ENCODE measurements around the gene RAB36. TPM values are rescaled to one million over a fixed set of nuclear protein-coding genes. Genes with fewer than 3 reads are reported as not detected.

Gene RAB36
- total RNA-seq, 2 experiments from 2014 or later = 0.90 to 1.0 TPM

DNA sequence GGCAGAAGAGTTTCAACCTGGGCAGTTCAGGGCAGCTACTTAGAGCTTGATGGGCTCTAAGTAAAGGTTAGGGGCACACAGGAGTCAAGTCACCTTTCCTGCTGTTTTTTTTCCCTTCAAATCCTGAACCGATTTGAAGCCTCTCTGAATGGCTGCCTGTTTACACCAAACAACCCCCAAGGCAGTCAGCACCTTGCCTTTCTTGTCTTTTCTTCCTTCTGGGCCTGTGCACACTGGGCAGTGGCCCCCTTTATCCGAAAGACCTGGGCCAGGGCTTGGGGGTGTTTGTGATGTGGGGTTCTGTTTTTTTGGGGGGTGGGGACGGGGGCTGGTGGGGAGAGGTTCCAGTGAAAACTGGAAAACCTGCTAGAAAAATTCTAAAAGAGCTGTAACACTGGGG lies 7.8 kb upstream of the RAB36 start:
- Mint-ChIP-seq H3K4me3 (no peak overlapping the region), H3K4me1 (peaks cover 38% of the 10 kb centered on the region), H3K9me3 (no peaks in the 10 kb centered on the region), H3K27me3 (no peaks in the 10 kb centered on the region), H3K27ac (peak overlapping the region; percentile 94), H3K36me3 (no peaks in the 10 kb centered on the region)
- no peak for DNase-seq

DNA sequence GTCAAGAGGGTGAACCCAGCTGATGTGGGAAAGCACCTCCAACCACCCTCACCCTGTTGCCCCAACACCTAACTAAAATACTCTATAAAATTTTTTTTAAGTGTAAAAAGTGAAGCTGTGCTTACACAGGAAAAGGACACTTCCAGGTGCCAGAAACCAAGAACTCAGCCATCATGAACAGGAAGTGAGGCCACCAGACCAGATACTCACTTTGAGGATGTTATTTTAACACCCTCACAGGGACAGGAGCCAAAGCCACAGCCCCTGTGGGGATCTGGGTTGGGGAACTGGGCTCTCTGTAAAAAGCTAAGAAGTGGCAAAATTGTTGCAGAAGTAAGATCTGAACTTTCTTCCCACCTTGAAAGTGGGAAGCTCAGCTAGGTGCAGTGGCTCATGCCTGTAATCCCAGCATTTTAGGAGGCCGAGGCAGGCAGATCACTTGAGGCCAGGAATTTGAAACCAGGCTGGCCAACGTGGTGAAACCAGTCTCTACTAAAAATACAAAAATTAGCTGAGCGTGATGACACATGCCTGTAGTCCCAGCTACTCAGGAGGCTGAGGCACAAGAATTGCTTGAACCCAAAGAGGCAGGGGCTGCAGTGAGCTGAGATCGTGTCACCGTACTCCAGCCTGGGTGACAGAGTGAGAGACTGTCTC lies 7.2 kb upstream of the RAB36 start:
- peak; percentile 40 for DNase-seq
- Mint-ChIP-seq H3K27ac (peak overlapping the region; percentile 94), H3K4me3 (peak overlapping the region; percentile 51), H3K27me3 (no peaks in the 10 kb centered on the region), H3K9me3 (no peaks in the 10 kb centered on the region), H3K4me1 (peaks cover 43% of the 10 kb centered on the region), H3K36me3 (no peaks in the 10 kb centered on the region)

DNA sequence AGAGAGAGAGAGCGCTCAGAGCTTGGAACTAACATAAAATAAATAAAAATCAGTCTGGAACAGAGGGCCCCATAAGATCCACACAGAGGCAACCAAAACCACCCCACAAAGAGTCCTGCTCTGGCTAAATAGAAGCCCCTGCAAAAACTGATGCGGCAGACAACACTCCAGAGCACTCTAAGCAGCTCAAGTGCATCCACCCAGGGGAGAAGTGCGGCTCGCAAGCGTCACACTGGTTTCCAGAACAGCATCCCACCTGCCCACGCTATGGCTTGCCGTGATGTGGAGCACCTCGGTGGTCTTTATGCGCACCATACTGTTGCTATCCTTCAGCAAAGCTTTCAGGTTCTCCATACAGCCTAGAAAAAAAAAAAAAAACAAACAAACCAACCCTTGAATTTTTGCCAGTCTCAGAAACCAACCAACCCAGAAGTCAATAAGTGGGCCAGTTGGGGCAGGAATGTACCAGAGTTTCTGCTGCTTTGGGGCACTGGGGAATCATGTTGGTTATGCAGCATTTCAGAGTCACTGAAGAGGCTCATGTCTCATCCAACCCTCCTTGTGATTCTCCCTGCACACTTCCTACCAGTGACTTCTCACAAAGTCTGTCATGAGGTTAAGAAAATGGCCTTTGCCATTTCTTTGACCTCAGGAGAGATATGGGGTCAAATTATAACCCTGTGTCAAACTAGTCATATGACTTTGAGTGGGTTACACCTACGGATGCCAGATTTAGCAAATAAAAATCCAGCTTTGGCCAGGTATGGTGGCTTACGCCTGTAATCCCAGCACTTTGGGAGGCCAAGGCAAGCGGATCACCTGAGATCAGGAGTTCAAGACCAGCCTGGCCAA lies 6.5 kb upstream of the RAB36 start:
- Mint-ChIP-seq H3K9me3 (no peaks in the 10 kb centered on the region), H3K4me3 (no peak overlapping the region), H3K36me3 (no peaks in the 10 kb centered on the region), H3K27me3 (no peaks in the 10 kb centered on the region), H3K4me1 (peaks cover 45% of the 10 kb centered on the region), H3K27ac (peak overlapping the region; percentile 94)
- DNase-seq = no peak

DNA sequence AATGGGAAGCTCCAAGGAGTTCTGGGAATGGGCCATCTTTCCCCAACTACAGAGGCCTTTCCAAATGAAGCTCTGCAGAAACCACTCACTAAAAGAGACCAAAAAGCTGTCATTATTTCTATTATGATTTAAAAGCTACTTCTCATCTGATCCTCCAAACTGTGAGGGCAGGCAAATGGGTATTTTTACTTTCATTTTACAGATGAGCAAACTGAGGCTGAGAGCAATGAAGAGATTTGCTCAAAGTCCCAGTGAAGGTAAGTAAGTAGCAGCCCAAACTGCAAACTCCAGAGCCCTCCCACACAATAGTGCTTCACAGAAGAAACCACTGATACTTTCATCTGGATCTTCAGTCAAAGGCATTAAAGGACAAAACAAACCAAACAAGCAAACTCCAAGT lies 4.9 kb upstream of the RAB36 start:
- peaks cover 54% of the 10 kb centered on the region for H3K4me1 Mint-ChIP-seq

DNA sequence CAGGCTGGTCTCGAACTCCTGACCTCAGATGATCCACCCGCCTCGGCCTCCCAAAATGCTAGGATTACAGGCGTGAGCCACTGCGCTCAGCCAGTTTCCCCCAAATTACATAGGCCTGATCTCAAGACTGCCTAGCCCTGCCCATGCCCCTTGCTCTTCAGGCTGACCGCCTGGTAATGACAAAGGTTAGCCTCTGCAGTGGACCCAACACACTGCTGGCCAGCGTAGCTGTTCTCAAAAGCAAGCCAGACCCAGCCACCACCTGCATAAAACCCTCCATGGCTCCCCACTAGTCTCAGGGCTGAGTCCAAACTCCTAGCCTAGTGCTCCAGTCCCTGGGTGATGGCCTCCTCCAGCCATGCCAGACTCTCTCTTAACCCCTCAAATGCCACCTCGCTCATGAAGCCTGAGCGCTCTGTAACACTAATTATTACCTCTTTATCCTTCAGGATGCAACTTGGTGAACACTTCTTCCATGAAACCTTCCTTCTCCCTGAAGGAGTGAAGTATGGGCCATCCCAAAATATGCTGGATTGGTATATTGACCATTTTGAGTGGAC lies 2.7 kb upstream of the RAB36 start:
- Mint-ChIP-seq H3K27me3 (no peaks in the 10 kb centered on the region), H3K36me3 (no peaks in the 10 kb centered on the region), H3K4me1 (peaks cover 50% of the 10 kb centered on the region), H3K4me3 (peak overlapping the region; percentile 71), H3K27ac (peak overlapping the region; percentile 84), H3K9me3 (no peaks in the 10 kb centered on the region)
- no peak for DNase-seq

More for the DNA sequence above, 4.9 kb upstream of the RAB36 start:
- no peaks in the 10 kb centered on the region for H3K27me3 Mint-ChIP-seq
- no peaks in the 10 kb centered on the region for H3K36me3 Mint-ChIP-seq
- DNase-seq = no peak
- H3K4me3 Mint-ChIP-seq = no peak overlapping the region
- H3K27ac Mint-ChIP-seq = no peak overlapping the region
- H3K9me3 Mint-ChIP-seq = no peaks in the 10 kb centered on the region

DNA sequence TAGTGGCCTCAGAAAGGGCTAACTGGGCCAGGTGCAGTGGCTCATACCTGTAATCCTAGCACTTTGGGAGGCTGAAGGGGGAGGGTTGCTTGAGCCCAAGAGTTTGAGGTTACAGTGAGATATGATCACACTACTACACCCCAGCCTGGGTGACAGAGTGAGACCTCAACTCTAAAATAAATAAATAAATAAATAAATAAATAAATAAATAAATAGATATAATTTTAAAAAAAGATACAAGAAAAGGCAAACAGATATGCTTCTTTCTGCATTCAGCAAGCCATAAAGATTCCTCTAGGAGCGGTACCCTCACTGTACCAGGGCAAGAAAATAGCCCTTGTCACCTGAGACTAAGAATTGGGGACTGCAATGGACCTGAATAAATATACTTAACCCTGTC lies 2.2 kb upstream of the RAB36 start:
- no peak overlapping the region for H3K4me3 Mint-ChIP-seq
- no peaks in the 10 kb centered on the region for H3K27me3 Mint-ChIP-seq
- H3K4me1 Mint-ChIP-seq = peaks cover 46% of the 10 kb centered on the region
- no peaks in the 10 kb centered on the region for H3K36me3 Mint-ChIP-seq
- no peak for DNase-seq
- H3K9me3 Mint-ChIP-seq = no peaks in the 10 kb centered on the region
- H3K27ac Mint-ChIP-seq = no peak overlapping the region

DNA sequence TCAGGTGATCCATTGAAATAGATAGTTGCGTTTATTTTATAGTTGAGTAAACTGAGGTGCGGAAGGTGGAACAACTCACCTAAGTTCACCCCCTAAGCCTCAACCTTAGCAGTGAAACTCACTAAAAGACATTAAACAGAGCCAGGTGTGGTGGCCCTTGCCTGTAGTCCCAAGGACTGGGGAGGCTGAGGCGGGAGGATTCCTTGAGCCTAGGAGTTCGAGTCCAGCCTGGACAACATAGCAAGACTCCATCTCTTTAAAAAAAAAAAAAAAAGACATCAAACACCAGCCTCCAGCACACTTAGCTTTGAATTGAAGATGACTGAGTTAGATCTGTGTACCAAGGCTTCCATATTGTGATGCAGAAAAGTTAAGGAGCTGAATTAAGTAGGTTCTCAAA lies 845 bp upstream of the RAB36 start:
- Mint-ChIP-seq H3K27ac (no peak overlapping the region), H3K27me3 (no peaks in the 10 kb centered on the region), H3K4me3 (no peak overlapping the region), H3K36me3 (no peaks in the 10 kb centered on the region), H3K9me3 (no peaks in the 10 kb centered on the region), H3K4me1 (peaks cover 37% of the 10 kb centered on the region)
- DNase-seq = no peak

DNA sequence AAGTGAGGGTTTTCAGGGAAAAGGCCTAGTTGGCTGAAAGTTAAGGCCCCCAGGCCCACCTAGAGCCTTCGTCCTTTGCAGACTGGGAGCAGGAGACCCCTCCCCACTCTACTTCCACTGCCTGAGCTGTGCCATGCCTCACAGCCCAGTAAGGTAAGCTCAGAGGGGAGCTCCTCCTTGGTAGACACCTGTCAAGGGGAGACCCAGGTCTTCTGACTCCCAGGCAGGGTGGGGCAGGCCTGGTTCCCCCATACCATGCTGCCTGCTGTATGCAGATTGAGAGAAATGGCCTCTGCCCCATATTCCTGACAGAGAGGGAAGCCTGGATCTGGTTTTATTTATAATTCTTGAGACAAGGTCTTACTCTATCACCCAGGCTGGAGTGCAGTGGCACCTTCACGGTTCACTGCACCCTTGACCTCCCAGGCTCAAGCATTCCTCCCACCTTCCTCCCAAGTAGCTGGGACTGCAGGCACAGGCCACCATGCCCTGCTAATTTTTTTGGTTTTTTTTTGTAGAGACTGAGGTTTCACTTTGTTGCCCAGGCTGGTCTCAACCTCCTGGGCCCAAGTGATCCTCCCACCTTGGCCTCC lies 697 bp downstream of the RAB36 start:
- H3K27me3 Mint-ChIP-seq = no peaks in the 10 kb centered on the region
- no peaks in the 10 kb centered on the region for H3K36me3 Mint-ChIP-seq
- no peaks in the 10 kb centered on the region for H3K9me3 Mint-ChIP-seq
- peaks cover 29% of the 10 kb centered on the region for H3K4me1 Mint-ChIP-seq
- no peak overlapping the region for H3K27ac Mint-ChIP-seq
- no peak overlapping the region for H3K4me3 Mint-ChIP-seq
- DNase-seq = no peak

DNA sequence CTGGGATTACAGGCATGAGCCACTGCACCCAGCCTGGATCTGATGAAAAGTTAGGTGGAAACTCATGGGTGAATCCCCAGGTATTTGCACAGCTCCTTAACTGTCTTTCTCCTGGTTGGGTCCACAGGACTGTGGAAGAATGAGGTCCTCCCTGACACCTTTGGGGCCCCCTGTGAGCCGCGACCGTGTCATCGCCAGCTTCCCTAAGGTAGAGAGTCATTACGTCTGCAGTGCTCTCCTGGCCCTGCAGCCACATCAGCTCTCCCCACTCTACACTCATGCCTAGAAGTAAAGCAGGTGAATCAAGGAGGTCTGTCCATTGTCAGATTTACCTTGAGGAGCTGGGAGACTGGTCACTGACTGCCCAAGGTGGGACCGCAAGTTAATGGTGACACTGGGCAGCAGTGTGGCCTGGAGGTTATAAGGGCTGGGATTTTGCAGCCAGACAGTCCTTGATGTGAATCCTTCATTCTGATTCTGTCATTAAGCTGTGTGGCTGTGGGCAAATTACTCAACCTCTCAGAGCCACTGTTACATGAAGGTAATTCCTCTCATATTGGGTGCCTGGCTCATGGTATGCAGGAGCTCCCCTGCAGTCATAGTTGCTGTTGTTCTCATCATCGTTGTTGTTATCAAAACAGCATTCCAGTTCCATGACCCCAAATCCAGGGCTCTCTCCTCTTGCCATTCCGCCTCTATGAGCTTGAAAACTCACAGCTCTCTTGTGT lies 1.4 kb downstream of the RAB36 start:
- Mint-ChIP-seq H3K4me3 (no peak overlapping the region), H3K36me3 (no peaks in the 10 kb centered on the region), H3K27ac (no peak overlapping the region), H3K9me3 (no peaks in the 10 kb centered on the region), H3K27me3 (no peaks in the 10 kb centered on the region), H3K4me1 (peaks cover 24% of the 10 kb centered on the region)
- no peak for DNase-seq

DNA sequence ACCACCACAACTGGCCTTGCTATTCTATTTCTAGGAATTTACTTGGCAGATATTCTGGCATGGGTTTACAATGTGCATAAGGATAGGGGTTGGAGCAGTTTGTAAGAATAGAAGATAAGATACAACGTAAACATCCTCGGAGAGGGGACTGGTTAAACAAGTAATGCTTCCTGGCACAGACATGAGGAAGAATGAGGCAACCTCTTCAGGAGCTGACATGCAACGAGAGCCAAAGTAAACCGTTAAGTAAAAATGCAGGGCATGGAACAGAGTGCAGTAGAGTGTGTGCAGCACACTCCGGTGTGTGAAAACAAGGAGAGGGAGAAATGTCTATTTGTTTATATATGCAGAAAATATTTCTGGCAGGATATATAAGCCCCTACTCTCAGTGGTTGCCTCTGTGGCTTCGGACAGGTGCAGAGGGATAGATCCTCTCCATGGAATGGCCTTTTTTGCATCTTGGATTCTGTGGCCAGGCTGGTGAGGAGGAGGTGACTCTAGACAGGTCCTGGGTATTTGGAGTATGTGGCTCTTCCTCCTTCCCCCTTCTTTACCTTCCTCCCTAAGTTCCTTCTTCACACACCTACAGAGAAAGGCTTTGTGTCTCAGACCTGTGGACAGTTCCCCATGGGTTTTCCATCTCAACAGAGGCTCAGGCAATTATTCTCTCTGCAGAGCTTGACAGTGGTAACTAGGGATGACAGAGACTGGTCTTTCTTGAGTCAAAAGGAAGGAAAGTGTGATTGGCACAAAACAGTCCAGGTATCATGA lies 2.5 kb downstream of the RAB36 start:
- no peak for DNase-seq
- H3K27ac Mint-ChIP-seq = no peak overlapping the region
- no peaks in the 10 kb centered on the region for H3K9me3 Mint-ChIP-seq
- no peaks in the 10 kb centered on the region for H3K27me3 Mint-ChIP-seq
- no peak overlapping the region for H3K4me3 Mint-ChIP-seq
- H3K4me1 Mint-ChIP-seq = peaks cover 17% of the 10 kb centered on the region
- no peaks in the 10 kb centered on the region for H3K36me3 Mint-ChIP-seq

DNA sequence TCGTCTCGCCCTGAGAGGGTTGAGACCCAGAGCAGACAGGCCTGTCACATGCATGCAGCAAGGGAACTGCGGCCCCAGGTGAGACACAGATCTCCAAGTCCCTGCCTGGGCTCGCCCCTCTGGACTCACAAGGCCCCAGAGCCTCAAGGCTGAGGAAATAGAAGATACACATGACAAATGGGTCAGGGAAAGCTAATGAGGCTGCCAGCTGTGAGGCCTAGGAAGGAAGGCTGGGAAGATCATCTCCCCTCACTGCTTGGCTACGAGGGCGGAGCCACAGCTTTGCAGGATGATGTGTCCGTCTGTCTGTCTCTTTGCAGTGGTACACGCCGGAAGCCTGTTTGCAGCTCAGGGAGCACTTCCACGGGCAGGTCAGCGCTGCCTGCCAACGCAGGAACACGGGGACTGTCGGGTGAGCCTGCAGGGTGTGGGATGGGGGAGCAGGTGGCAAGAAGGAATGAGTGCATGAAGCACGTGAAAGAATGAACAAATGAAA lies 4.5 kb downstream of the RAB36 start:
- Mint-ChIP-seq H3K9me3 (no peaks in the 10 kb centered on the region), H3K4me3 (no peak overlapping the region), H3K4me1 (peaks cover 20% of the 10 kb centered on the region), H3K36me3 (no peaks in the 10 kb centered on the region), H3K27ac (no peak overlapping the region), H3K27me3 (no peaks in the 10 kb centered on the region)
- no peak for DNase-seq

DNA sequence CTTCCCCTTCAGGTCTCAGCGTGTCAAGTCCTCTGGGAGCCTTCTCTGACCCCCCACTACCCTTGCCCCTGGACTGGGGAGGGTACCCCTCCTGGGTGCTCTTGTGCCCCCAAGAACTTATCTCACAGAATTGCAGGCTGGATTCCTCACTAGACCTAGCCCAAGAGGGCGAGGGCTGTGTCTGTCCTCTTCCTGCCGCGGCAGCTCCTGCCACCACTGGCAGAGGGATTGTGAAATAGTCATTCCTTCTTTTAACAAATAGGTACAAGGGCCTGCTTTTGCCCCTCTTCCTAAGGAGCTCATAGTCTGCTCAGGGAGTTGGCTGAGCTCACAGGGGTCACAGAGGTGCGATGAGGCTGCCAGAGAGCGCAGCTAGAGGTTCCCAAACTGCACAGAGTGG lies 5.5 kb downstream of the RAB36 start:
- Mint-ChIP-seq H3K9me3 (no peaks in the 10 kb centered on the region), H3K27ac (no peak overlapping the region), H3K4me3 (no peak overlapping the region), H3K36me3 (no peaks in the 10 kb centered on the region), H3K27me3 (no peaks in the 10 kb centered on the region), H3K4me1 (peaks cover 11% of the 10 kb centered on the region)
- DNase-seq = no peak

DNA sequence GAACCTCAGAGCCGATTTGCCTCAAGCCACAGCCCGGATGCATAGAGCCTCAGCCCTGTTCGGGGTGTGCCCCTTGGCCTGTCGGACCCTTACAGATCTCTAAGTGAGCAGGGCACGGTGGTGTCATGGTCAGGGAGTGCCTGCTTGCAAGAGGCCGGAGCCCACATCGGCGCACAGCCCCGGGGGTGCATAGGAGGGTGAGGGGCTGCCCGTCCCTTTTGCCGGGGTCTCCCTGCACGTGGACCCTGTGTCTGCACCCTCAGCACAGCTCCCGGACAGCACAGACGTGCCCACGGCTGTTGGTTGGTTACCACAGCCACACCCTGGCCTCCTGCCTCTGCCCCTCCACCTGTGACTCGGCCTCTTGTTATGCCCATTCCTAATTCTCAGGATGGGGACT lies 6.5 kb downstream of the RAB36 start:
- Mint-ChIP-seq H3K4me3 (no peak overlapping the region), H3K4me1 (peaks cover 11% of the 10 kb centered on the region), H3K9me3 (no peaks in the 10 kb centered on the region), H3K27ac (no peak overlapping the region), H3K27me3 (no peaks in the 10 kb centered on the region), H3K36me3 (no peaks in the 10 kb centered on the region)
- DNase-seq = no peak

All from activated naive CD8-positive, alpha-beta T cell treated with anti-CD3 and anti-CD28 coated beads for 36 hours (primary cell).